Fibroblast of skin of scalp (primary cell): ENCODE measurements around the gene SMIM45.

ENCODE experiments used
- DNase-seq: peaks from one replicate; pipeline ENCODE4 v3.0.0-alpha.2; 2013

SMIM45 gene

DNA sequence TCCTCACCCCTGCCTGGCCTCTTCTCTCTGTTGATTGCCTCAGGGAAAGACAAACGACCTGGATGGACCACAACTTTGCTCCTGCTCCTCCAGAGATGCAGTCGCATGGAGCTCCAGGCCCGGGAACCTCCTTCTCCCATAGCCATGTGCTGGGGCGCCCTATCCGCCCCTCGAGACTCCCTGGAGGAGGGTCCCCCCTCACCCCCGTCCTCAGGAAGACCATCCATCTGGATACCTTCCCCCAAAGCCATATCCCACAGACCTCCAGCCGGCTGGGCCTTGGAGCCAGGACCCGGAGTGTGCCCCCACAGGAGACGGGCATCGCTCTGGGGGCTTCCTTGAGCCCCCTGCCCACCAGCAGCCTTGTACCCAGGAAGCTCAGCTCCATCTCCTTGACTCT, 19.5 kb downstream of the SMIM45 start:
- DNase-seq: no peak

- no peak for DNase-seq
These were observed 22.8 kb downstream of the SMIM45 start for GRCh38 chr22:41974691-41975290.

DNA sequence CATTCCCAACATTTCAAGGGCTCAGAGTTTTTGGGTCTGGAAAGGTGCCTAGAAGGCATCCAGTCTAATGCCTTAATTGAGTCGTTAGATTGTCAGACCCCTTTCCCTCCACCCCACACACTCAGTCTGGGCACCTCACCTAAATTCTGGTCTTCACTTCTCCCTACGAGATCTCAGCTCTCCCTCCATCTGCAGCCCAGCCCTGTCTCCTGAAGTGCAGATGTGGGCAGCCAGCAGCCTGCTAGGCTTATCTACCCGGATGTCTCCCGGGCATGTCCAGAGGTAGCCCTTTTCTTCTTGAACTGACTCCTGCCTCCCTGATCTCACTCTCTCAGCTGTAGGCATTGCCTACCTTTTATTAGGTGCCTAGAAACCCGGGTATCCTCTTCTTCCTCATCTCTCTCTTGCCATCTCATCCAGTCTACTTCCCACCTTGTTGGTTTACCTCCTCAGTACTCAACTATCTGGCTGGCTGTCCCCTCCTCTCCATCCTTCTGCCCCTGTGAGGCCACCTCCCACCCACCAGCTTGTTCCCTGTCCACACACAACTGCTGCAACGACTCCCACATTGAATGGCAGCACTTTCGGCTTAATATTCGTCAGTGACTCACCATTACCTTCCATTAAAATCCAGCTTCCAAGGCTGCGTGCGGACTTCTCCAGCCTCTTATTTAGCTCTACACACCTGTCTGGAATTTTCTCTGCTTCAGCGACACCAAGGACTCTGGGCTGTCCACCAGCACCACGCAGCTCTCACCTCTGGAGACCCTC, 23.5 kb downstream of the SMIM45 start:
- DNase-seq: no peak

- DNase-seq: no peak
These were observed 24.3 kb downstream of the SMIM45 start for GRCh38 chr22:41976070-41976901.

- no peak for DNase-seq
These were observed 25.1 kb downstream of the SMIM45 start for GRCh38 chr22:41976961-41977566.

GRCh38 chr22:41978732-41979131, 26.8 kb downstream of the SMIM45 start:
- DNase-seq: no peak

- no peak for DNase-seq
These were observed 27.7 kb downstream of the SMIM45 start for GRCh38 chr22:41979423-41980250.

DNA sequence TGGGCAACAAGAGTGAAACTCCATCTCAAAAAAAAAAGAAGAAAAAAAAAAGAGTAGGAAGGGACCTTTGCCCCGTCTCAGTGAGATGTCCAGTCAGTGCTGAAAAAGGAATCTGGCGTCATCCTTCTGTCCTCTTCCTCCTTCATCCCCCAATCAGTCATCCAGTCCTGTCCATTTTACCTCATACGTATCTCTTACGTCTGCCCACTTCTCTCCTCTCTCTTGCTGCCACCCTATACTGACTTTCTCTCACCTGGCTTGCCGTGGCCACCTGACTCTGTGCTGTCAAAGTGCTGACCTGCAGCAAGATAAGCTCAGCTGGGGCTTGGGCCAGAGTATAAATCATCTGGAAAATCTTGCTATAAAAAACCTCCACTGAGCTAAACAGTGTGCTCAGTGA, 30.9 kb downstream of the SMIM45 start:
- DNase-seq: no peak

DNA sequence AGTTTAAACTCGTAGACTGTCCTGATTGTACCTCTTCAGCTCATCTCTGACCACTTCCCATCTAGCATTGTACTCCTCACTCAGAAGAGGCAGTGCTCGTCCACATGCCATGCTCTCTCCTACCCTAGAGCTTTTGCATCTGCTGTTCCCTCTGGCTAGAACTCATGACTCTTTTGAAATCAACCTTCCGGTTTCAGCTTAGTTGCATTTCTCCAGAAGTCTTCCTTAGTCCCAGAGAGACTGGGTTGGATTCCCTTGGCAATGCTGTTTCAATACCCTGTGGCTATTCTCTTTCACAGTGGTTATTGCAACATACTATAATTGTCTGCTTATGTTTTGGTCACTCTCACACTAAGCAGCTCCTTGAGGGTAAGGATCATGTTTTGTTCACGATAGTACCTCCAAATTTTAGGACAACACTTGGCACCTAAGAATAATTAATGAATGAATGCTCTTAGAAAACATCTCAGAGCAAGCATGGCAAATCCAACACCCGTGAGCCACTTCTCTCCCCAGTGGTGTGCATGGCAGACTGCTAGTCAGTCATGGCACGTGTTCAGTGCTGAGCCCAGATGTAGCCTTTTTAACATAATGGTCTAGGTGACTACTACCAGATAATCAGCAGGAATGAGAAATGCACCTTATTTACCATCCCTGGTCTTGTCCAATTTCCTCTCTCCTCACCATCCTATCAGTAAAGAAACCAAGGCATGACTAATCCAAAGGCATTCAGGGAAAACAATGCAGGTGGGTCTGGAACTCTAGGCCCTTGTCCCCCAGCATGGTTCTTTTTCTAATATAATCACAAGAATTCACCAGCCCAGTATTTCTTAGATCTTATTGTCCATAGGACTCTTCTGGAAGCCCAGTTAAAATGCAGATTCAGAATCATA, 31.8 kb downstream of the SMIM45 start:
- DNase-seq: no peak

DNA sequence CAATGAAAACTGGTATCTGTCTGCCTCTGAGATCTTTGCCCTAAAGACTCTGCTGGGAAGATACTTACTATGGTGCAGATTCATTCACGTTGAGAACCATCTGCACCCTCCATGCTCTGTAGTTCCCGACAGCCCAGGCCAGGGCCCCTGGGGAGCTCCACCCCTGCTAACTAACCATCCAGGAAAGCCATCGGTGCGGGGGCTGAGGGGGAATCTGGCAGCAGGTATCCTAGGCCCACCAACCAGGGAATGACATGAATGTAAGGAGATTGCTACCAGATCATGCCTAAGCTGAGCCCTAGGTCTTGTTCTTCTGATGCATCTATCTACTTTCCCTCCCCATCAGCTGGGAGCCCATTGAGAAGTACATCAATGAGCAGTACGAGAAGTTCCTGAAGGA, 35.3 kb downstream of the SMIM45 start:
- DNase-seq: no peak

GRCh38 chr22:41989246-41989645, 37.3 kb downstream of the SMIM45 start:
- DNase-seq: no peak

DNA sequence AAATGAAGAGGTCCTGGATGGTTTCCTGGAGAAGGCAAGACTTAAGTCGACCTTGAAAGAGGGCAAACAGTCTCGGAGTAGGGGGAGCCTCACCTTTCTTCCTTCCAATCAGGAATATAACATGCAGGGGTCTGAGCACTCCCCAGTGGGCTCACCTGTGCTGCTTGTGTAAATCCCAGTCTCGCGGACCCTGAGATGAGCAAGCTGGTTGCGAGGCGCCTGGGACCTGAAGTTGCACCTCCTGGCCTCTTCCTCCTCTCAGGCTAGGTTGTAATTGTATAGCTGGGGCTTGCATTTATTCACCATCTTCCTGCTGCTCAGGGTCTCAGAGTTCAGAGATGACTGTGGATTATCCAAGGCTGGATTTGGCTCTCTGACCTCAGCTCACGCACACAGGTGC, 39.2 kb downstream of the SMIM45 start:
- DNase-seq: no peak

DNA sequence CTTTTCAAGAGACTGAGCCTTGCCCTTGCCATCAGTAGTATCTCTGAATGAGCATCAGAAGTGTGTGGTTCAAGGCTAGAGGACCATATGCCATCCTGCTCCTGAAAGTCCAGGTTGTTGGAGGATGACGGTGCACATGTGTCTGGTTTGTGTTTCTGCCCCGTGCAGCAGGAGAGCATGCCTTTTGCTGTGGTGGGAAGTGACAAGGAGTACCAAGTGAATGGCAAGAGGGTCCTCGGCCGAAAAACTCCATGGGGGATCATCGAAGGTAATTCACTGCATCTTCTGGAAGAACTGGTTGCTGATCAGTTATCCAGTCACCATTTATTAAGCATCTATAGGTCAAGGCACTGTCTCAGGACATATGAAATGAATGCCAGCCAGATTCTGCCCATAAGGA, 40.5 kb downstream of the SMIM45 start:
- DNase-seq: no peak

DNA sequence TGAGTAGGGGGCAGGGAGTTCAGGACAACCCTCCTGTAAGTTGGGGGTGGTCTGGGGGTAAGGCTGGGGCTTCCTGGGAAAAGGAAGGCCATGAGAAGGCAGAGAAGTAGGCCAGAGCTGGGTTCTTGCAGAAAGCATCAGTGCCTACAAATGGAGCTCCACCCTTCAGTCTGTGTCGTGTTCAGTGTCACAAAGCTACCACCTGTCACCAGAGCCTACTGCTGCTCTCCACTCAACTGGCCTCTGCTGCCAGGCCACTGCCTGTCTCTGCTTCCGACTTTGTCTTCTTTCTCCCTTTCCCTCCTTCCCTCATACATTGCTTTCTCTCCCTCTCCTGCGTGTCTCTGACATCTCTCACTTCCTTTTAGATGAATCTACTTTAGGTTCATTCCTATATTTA, 43.3 kb downstream of the SMIM45 start:
- DNase-seq: no peak

DNA sequence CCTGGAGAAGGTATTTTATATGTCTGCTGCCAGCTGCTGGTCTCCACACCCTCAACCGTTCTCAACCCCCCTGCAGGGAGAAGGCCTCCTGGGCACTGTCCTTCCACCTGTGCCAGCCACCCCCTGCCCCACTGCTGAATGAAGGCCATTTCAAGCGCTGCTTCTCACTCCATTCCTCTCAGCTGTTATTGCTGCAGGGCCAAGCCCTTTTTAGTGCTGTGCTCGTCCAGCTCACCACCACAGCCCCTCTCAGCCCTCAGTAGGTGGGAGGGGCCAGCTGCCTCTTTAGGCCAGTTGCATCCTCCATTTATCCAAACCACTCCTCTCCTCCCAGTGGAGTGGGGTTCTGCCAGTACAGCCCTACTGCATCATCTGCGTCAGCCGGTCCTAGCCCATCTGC, 44.9 kb downstream of the SMIM45 start:
- DNase-seq: no peak

DNA sequence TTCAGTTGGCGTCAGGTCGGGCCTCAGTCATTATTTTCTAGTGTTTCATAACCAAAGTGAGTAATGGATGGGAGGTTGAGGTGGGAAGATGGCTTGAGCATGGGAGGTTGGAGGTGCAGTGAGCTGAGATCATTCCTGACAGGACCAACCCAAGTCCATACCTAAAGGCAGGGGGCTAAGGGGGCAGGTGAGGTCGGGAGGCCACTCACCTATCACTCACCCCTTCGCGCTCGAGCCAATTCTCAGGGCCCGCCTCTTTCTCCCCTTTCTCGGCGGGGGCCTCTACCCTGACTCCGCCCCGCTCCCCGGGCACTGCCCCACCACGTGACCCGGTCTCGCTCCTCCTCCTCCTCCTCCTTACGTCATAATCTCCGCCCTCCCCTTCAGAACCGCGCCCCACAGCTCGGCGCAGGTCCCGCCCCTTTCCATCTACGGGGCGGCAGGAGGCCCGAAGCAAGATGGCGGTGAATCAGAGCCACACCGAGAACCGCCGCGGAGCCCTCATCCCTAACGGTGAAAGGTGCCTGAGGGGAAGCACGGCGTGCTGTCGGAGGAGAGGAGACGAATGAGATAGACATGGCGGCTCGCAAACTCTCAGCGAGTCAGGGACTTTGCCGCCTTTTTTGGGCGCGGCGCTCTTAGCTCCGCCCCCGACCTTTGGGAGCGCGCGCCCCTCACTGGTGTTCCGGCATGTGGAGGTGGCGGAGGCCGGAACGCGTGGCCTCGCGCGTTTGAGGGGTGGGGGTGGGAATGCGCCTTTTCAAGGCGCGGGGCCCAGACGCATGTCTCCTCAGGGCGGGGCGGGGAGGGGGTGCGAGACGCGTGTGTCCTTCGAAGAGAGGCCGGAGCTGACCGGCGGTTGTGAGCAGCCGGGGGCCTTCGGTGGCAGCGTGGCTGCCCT, 46.7 kb downstream of the SMIM45 start, which contains the start of gene WBP2NL:
TSS of gene WBP2NL (plus strand) at position 428 of the 901 bp plus-strand sequence. CDS start at position 459, 31 bp downstream.
- peak; percentile 84 for DNase-seq

GRCh38 chr22:42000466-42000865, 48.5 kb downstream of the SMIM45 start:
- DNase-seq: no peak

DNA sequence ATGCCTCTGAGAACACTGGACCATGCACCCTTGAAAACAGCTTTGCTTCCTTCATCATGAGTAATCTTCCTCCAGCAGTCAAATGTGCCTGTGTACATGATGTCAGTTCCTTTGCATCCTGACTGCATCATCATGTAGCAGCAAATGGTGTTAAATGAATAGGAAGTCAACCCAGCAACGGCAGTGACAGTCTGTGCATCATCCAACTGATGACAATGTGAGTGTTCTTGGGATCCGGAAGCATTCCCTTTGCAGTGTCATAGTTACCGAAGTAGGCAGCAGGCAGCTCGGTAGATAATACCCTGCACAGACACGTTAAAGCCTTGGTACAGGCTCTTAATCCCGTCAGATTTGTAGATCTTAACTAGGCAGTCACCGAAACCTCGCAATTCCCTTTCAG, 49.2 kb downstream of the SMIM45 start:
- DNase-seq: no peak

DNA sequence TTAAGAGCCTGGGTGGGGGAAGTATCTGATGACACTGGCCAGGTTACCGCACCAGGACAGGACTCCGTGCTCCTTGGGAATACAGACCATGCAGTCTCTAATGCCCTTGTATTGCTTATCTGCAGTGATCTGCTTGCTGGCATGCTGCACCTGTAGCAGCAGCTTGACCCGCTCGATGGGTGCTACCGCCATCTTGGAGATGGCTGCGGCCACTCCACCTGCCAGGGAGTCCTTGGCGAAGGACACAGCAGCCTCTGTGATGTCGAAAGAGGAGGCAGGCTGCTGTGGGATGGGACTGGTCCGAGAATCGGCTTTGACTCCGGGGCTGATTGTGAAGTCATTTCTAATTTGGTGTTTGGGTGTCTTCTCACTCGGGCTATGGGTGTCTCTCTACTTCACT, 49.8 kb downstream of the SMIM45 start:
- DNase-seq: no peak

DNA sequence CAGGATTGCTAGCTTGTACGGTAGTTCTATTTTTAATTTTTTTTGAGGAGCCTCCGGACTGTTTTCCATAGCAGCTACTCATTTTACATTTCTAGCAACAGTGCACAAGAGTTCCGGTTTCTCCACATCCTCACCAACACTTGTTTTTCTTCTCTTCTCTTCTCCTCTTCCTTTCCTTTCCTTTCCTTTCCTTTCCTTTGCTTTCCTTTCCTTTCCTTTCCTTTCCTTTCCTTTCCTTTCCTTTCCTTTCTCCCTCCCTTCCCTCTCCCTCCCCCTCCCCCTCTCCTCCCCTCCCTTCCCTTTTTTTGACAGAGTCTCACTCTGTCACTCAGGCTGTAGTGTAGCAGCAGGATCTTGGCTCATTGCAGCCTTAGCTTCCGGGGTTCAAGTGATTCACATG, 56.0 kb downstream of the SMIM45 start:
- DNase-seq: no peak
